ENCODE results near the gene SNRPD1. TPM values are rescaled to one million over a fixed set of nuclear protein-coding genes. Genes with fewer than 3 reads are reported as not detected.
"Not testable (repeated sequence)": the region's sequence is repeated elsewhere in the genome, so short reads cannot be mapped to it uniquely, and the experiment has no call there.

SNRPD1 gene
- total RNA-seq, 2 donors from 2014 or later = 98.9 to 114 TPM

DNA sequence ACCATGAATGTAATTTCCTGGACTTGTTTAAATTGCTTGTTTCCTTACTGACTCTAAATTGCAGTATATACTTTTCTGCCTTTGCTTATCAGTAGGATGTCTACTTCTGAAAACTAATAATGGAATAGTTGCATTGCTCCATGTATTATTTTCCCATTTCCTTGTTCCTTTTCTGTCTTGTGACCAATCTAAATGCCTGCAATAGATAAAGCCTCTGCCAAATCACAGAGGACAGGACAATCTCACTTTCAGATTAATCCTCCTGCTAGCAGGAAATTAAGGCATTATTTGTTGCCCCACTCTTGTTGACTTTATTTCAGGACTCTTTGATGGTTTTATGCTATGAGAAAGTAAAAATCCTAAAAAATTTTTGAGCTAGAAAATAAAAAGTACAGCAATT is 6.9 kb upstream of the SNRPD1 start:
- no peaks in the 10 kb centered on the region for H3K27me3 Mint-ChIP-seq (ENCODE audit: insufficient read depth)
- H3K27ac ChIP-seq (ENCODE audit: low read depth, low read length) = no peak overlapping the region
- H3K27ac Mint-ChIP-seq = no peak overlapping the region
- H3K27me3 ChIP-seq (ENCODE audit: control insufficient read depth, insufficient read depth, low read length, poor library complexity, severe bottlenecking) = no peaks in the 10 kb centered on the region
- no peak overlapping the region for H3K4me3 ChIP-seq (ENCODE audit: low read length)
- no peaks in the 10 kb centered on the region for H3K36me3 Mint-ChIP-seq (ENCODE audit: low read depth)
- H3K4me3 Mint-ChIP-seq = no peak overlapping the region
- H3K4me1 ChIP-seq (ENCODE audit: control insufficient read depth, insufficient read depth, low read length) = no peaks in the 10 kb centered on the region
- no peaks in the 10 kb centered on the region for H3K9me3 Mint-ChIP-seq
- no peak for DNase-seq
- no peak for TF ChIP-seq CTCF (conservative IDR thresholded peaks at IDR 0.05)
- H3K9ac ChIP-seq (ENCODE audit: extremely low read depth, low read length, poor library complexity, severe bottlenecking) = no peak overlapping the region
- no peaks in the 10 kb centered on the region for H3K36me3 ChIP-seq (ENCODE audit: control insufficient read depth, insufficient read depth, low read length)
- H3K4me1 Mint-ChIP-seq = no peaks in the 10 kb centered on the region
- H3K9me3 ChIP-seq (ENCODE audit: control insufficient read depth, low read length) = peaks cover 9% of the 10 kb centered on the region

- 69 to 83% methylated on average over 22 to 30 of the region's 30 CpGs for WGBS, 2 experiments (ENCODE audit: insufficient coverage in 1 of 2, insufficient read length in 1 of 2)
- H3K27ac Mint-ChIP-seq = peak overlapping the region; percentile 99
- not testable (repeated sequence) for H3K4me3 ChIP-seq (ENCODE audit: low read length); H3K4me1 Mint-ChIP-seq; H3K9ac ChIP-seq (ENCODE audit: extremely low read depth, low read length, poor library complexity, severe bottlenecking); H3K4me1 ChIP-seq (ENCODE audit: control insufficient read depth, insufficient read depth, low read length); DNase-seq; H3K27ac ChIP-seq (ENCODE audit: low read depth, low read length); H3K27me3 ChIP-seq (ENCODE audit: control insufficient read depth, insufficient read depth, low read length, poor library complexity, severe bottlenecking); H3K27me3 Mint-ChIP-seq (ENCODE audit: insufficient read depth)
- peaks cover 12% of the 10 kb centered on the region for H3K9me3 Mint-ChIP-seq
- Histone ChIP-seq H3K36me3 (ENCODE audit: control insufficient read depth, insufficient read depth, low read length) (peaks cover 21% of the 10 kb centered on the region), H3K9me3 (ENCODE audit: control insufficient read depth, low read length) (peaks cover 11% of the 10 kb centered on the region)
- H3K4me3 Mint-ChIP-seq = peak overlapping the region; percentile 98
- peaks cover 20% of the 10 kb centered on the region for H3K36me3 Mint-ChIP-seq (ENCODE audit: low read depth)
These were observed 551 bp upstream of the SNRPD1 start for GRCh38 chr18:21611401-21612124.

DNA sequence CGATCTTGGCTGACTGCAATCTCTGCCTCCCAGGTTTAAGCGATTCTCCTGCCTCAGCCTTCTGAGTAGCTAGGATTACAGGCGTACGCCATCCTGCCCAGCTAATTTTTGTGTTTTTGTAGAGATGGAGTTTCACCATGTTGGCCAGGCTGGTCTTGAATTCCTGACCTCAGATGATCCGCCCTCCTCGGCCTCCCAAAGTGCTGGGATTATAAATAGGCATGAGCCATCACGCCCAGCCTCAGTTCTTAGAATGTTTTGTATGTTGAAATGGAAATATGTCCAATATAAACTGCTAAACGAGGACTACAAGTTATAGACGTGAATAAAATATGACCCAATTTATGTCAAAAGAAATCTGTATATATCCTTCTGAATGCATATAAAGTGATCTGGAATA is 9.5 kb downstream of the SNRPD1 start:
- H3K27ac Mint-ChIP-seq; H3K27me3 ChIP-seq (ENCODE audit: control insufficient read depth, insufficient read depth, low read length, poor library complexity, severe bottlenecking); H3K4me3 ChIP-seq (ENCODE audit: low read length); H3K4me3 Mint-ChIP-seq; H3K4me1 Mint-ChIP-seq; H3K9me3 ChIP-seq (ENCODE audit: control insufficient read depth, low read length); DNase-seq; H3K4me1 ChIP-seq (ENCODE audit: control insufficient read depth, insufficient read depth, low read length); H3K27ac ChIP-seq (ENCODE audit: low read depth, low read length); H3K9ac ChIP-seq (ENCODE audit: extremely low read depth, low read length, poor library complexity, severe bottlenecking); H3K27me3 Mint-ChIP-seq (ENCODE audit: insufficient read depth); H3K9me3 Mint-ChIP-seq: not testable (repeated sequence)
- 93 to 98% methylated on average over 6 to 9 of the region's 9 CpGs for WGBS, 2 experiments (ENCODE audit: insufficient coverage in 1 of 2, insufficient read length in 1 of 2)
- peaks cover 84% of the 10 kb centered on the region for H3K36me3 ChIP-seq (ENCODE audit: control insufficient read depth, insufficient read depth, low read length)
- peaks cover 59% of the 10 kb centered on the region for H3K36me3 Mint-ChIP-seq (ENCODE audit: low read depth)

GRCh38 chr18:21629089-21629832 is 17.1 kb downstream of the SNRPD1 start:
- Mint-ChIP-seq H3K36me3 (ENCODE audit: low read depth) (peaks cover 76% of the 10 kb centered on the region), H3K27me3 (ENCODE audit: insufficient read depth) (no peaks in the 10 kb centered on the region), H3K4me1 (no peaks in the 10 kb centered on the region), H3K27ac (no peak overlapping the region), H3K4me3 (no peak overlapping the region), H3K9me3 (no peaks in the 10 kb centered on the region)
- Histone ChIP-seq H3K4me1 (ENCODE audit: control insufficient read depth, insufficient read depth, low read length) (no peaks in the 10 kb centered on the region), H3K27ac (ENCODE audit: low read depth, low read length) (no peak overlapping the region), H3K9me3 (ENCODE audit: control insufficient read depth, low read length) (no peaks in the 10 kb centered on the region), H3K9ac (ENCODE audit: extremely low read depth, low read length, poor library complexity, severe bottlenecking) (no peak overlapping the region), H3K4me3 (ENCODE audit: low read length) (no peak overlapping the region), H3K27me3 (ENCODE audit: control insufficient read depth, insufficient read depth, low read length, poor library complexity, severe bottlenecking) (no peaks in the 10 kb centered on the region), H3K36me3 (ENCODE audit: control insufficient read depth, insufficient read depth, low read length) (peaks cover 87% of the 10 kb centered on the region)
- WGBS, 2 experiments (ENCODE audit: insufficient coverage in 1 of 2, insufficient read length in 1 of 2) = 94 to 97% methylated on average over 8 to 9 of the region's 9 CpGs
- no peak for TF ChIP-seq CTCF (conservative IDR thresholded peaks at IDR 0.05)
- no peak for DNase-seq
